HCT116 (cell line): ENCODE results near the gene COL9A2. TPM values are rescaled to one million over a fixed set of nuclear protein-coding genes. Genes with fewer than 3 reads are reported as not detected.

Experiments used
- ATAC-seq: fragments of 200-7000 bp; cut with Tn5 transposase; 2 replicates; pipeline ENCODE4 v1.9.1; 2020; ENCODE audit warnings: mild to moderate bottlenecking, moderate library complexity
- BruUV-seq: library from RNA; stranded (reverse); fragments of 400-500 nt; replicated peaks from 2 replicates; lab custom pipeline; 2021; lab: Mats Ljungman, UMichigan
- CTCF ChIA-PET: fragments of 300-600 bp; sonication (Branson Sonifier 250); formaldehyde crosslinking; loops from one replicate; lab custom pipeline; 2021; ENCODE audit warnings: antibody characterized with exemption; lab: Charles Lee
- POLR2A ChIA-PET: fragments of 300-600, 350-600 bp; sonication (Branson Sonifier 250); formaldehyde crosslinking; loops from one replicate; lab custom pipeline; 2021; ENCODE audit warnings: antibody characterized with exemption; lab: Charles Lee
- RAD21 ChIA-PET, 2 experiments: fragments of 300-600 bp; sonication (Branson Sonifier 250); formaldehyde crosslinking; loops; one replicate each; lab custom pipeline; 2023; ENCODE audit warnings: low total read pairs in 2 of 2; ENCODE audit not compliant: uncharacterized antibody in 2 of 2, unreplicated experiment in 2 of 2, low non-redundant PET in 1 of 2; lab: Charles Lee
- DNase-seq: peaks from one replicate; pipeline ENCODE4 v3.0.0-alpha.2; 2010; ENCODE audit warnings: low read depth, low spot score
- H2AFZ ChIP-seq: fragments of 200-600 bp; shearing (Covaris generic), sonication (generic); 2 replicates; pipeline ENCODE4 v1.6.1; 2017; ENCODE audit warnings: low read depth, mixed run types, mixed read lengths, antibody characterized with exemption, low read length; ENCODE audit not compliant: poor library complexity, severe bottlenecking
- H3K27ac ChIP-seq: 2 replicates; pipeline ENCODE4 v1.5.1; 2012; ENCODE audit warnings: low read depth, low read length
- H3K27me3 ChIP-seq: fragments of 200-600 bp; sonication (generic); 2 replicates; pipeline ENCODE4 v1.6.1; 2016; ENCODE audit warnings: mixed run types, low read length, mixed read lengths; ENCODE audit not compliant: insufficient read depth
- H3K36me3 ChIP-seq, 2 experiments: fragments of 200-500 bp in 1 of 2; fragments of 200-600 bp in 1 of 2; sonication (Bioruptor generic) in 1 of 2; sonication (generic) in 1 of 2; 2 replicates each; pipeline versions ENCODE4 v1.5.1 to v1.6.1; 2014 to 2016; ENCODE audit warnings: low read length in 2 of 2, inconsistent platforms in 1 of 2, mixed read lengths in 1 of 2, mixed run types in 1 of 2; ENCODE audit not compliant: insufficient read depth in 2 of 2, control insufficient read depth in 1 of 2
- H3K4me1 ChIP-seq, 2 experiments: fragments of 200-600 bp in 1 of 2; sonication (generic) in 1 of 2; 2 replicates each; pipeline versions ENCODE4 v1.5.1 to v1.6.1; 2012 to 2017; ENCODE audit warnings: low read length in 2 of 2, inconsistent platforms in 1 of 2, mild to moderate bottlenecking in 1 of 2, mixed read lengths in 1 of 2, mixed run types in 1 of 2, moderate library complexity in 1 of 2; ENCODE audit not compliant: insufficient read depth in 2 of 2, control insufficient read depth in 1 of 2
- H3K4me2 ChIP-seq: fragments of 200-600 bp; sonication (generic); 2 replicates; pipeline ENCODE4 v1.6.1; 2017; ENCODE audit warnings: mixed run types, low read length, mixed read lengths
- H3K4me3 ChIP-seq, 2 experiments: fragments of 200-600 bp in 1 of 2; sonication (generic) in 1 of 2; replicated peaks in 1 of 2; 2 replicates each; pipeline ENCODE4 v1.5.1; 2011 to 2016; ENCODE audit warnings: low read length in 2 of 2, control low read depth in 1 of 2, low read depth in 1 of 2, mild to moderate bottlenecking in 1 of 2, mixed read lengths in 1 of 2, mixed run types in 1 of 2
- H3K79me2 ChIP-seq: fragments of 200-600 bp; sonication (generic); 2 replicates; pipeline ENCODE4 v1.6.1; 2017; ENCODE audit warnings: mild to moderate bottlenecking, mixed run types, low read length, moderate library complexity, mixed read lengths; ENCODE audit not compliant: insufficient read depth
- H3K9ac ChIP-seq: fragments of 200-600 bp; sonication (generic); 2 replicates; pipeline ENCODE4 v1.6.1; 2016; ENCODE audit warnings: low read length, mixed read lengths
- H3K9me2 ChIP-seq: fragments of 200-600 bp; sonication (generic), shearing (Covaris generic); 2 replicates; pipeline ENCODE4 v1.6.1; 2017; ENCODE audit warnings: mixed run types, mild to moderate bottlenecking, moderate library complexity; ENCODE audit not compliant: insufficient read depth
- H3K9me3 ChIP-seq, 2 experiments: fragments of 200-500 bp in 1 of 2; fragments of 200-600 bp in 1 of 2; sonication (Bioruptor generic) in 1 of 2; sonication (generic) in 1 of 2; 2 replicates each; pipeline ENCODE4 v1.6.1; 2014 to 2017; ENCODE audit warnings: low read length in 2 of 2, mixed read lengths in 2 of 2, inconsistent platforms in 1 of 2, low read depth in 1 of 2, mild to moderate bottlenecking in 1 of 2, mixed run types in 1 of 2, moderate library complexity in 1 of 2; ENCODE audit not compliant: control insufficient read depth in 1 of 2, insufficient read depth in 1 of 2
- H4K20me1 ChIP-seq: fragments of 200-600 bp; sonication (generic), shearing (Covaris generic); 2 replicates; pipeline ENCODE4 v1.6.1; 2017; ENCODE audit warnings: mixed run types, mild to moderate bottlenecking, moderate library complexity; ENCODE audit not compliant: insufficient read depth
- CEBPB ChIP-seq: IDR thresholded peaks from 2 replicates; pipeline ENCODE4 v1.6.1; 2012; ENCODE audit warnings: low read depth
- EGR1 ChIP-seq: IDR thresholded peaks from 2 replicates; pipeline ENCODE4 v1.6.1; 2012; ENCODE audit warnings: low read depth
- ELF1 ChIP-seq: IDR thresholded peaks from 2 replicates; pipeline ENCODE4 v1.6.1; 2012; ENCODE audit warnings: low read depth, borderline replicate concordance
- EZH2 ChIP-seq: fragments of 200-600 bp; sonication (generic); IDR thresholded peaks from 2 replicates; pipeline ENCODE4 v1.6.1; 2017; ENCODE audit warnings: antibody characterized with exemption, mixed run types
- EZH2phosphoT487 ChIP-seq: fragments of 200-600 bp; IDR thresholded peaks from 2 replicates; pipeline ENCODE4 v1.6.1; 2018; ENCODE audit warnings: antibody characterized with exemption, borderline replicate concordance
- FOSL1 ChIP-seq: IDR thresholded peaks from 2 replicates; pipeline ENCODE4 v1.6.1; 2012; ENCODE audit warnings: low read depth
- JUND ChIP-seq: IDR thresholded peaks from 2 replicates; pipeline ENCODE4 v1.6.1; 2012
- POLR2A ChIP-seq: IDR thresholded peaks from 2 replicates; pipeline ENCODE4 v1.7.0; 2011; ENCODE audit warnings: borderline replicate concordance; ENCODE audit not compliant: insufficient read depth, insufficient read length; ENCODE audit errors: extremely low read depth
- POLR2AphosphoS5 ChIP-seq: IDR thresholded peaks from 2 replicates; pipeline ENCODE4 v1.6.1; 2011; ENCODE audit warnings: mild to moderate bottlenecking, low read depth, low read length, moderate library complexity
- SIN3A ChIP-seq: IDR thresholded peaks from 2 replicates; pipeline ENCODE4 v1.6.1; 2012; ENCODE audit warnings: low read depth
- SP1 ChIP-seq: IDR thresholded peaks from 2 replicates; pipeline ENCODE4 v1.6.1; 2012; ENCODE audit warnings: low read depth
- YY1 ChIP-seq: IDR thresholded peaks from 2 replicates; pipeline ENCODE4 v1.6.1; 2011; ENCODE audit warnings: low read length, low read depth, moderate library complexity, mild to moderate bottlenecking; ENCODE audit not compliant: insufficient replicate concordance; ENCODE audit errors: extremely low read depth
- ZFX ChIP-seq: fragments of 450-650 bp; IDR thresholded peaks from 2 replicates; pipeline ENCODE4 v1.6.1; 2017
- ZNF274 ChIP-seq: fragments of 200-500 bp; sonication (Bioruptor generic); IDR thresholded peaks from 2 replicates; pipeline ENCODE4 v1.6.1; 2014; ENCODE audit warnings: mild to moderate bottlenecking, low read depth, low read length, inconsistent platforms
- intact Hi-C: fragments of 100-400 bp; cut with micrococcal nuclease; formaldehyde crosslinking; loops from 2 replicates; pipeline ENCODE4 v1.10.0; 2022
- total RNA-seq: library from RNA; stranded (reverse); gene quantifications from one replicate; pipeline ENCODE4 v1.2.1, GENCODE V29; 2021; ENCODE audit not compliant: unreplicated experiment
- TF ChIP-seq, protein P1 (sequence below), 3 experiments: fragments of 200-600 bp in 1 of 3; sonication (generic) in 1 of 3; IDR thresholded peaks in 2 of 3; conservative IDR thresholded peaks in 1 of 3; 2 replicates each; pipeline ENCODE4 v1.5.1; 2012 to 2017; ENCODE audit warnings: low read depth in 2 of 3, low read length in 2 of 3, antibody characterized with exemption in 1 of 3, borderline replicate concordance in 1 of 3, control low read depth in 1 of 3, mild to moderate bottlenecking in 1 of 3, mixed read lengths in 1 of 3, mixed run types in 1 of 3, moderate library complexity in 1 of 3; ENCODE audit not compliant: insufficient read depth in 1 of 3
- TF ChIP-seq, protein P2 (sequence below): IDR thresholded peaks from 2 replicates; pipeline ENCODE4 v1.6.1; 2012
- TF ChIP-seq, protein P3 (sequence below): IDR thresholded peaks from 2 replicates; pipeline ENCODE4 v1.6.1; 2012
- TF ChIP-seq, protein P4 (sequence below): IDR thresholded peaks from 2 replicates; pipeline ENCODE4 v1.6.1; 2012; ENCODE audit warnings: low read depth

COL9A2 gene
- total RNA-seq, 1 experiment from 2014 or later, result 2.4 TPM

DNA sequence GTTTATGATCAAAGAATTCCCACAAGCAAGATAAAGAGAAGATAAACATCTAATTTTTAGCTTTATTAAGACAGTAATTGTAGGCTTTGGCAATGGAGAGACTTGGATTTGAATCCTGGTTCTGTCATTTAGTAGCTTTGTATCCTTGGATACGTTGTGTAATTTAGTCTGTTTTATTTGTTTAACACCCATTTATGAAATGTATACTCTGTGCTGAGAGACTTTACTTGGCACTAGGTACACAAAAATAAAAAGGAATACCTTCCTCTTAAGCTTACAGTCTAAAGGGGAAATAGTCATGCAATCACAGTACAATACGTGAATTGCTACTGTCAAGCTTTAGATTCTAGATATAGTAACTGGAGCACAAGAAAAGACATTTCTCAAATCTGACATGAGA is 35.2 kb downstream of the COL9A2 start:
- intact Hi-C loops, result no loop called here
- H3K9me2 ChIP-seq, result no peaks in the 10 kb centered on the region
- H3K27me3 ChIP-seq, result no peaks in the 10 kb centered on the region
- RAD21 ChIA-PET, result no interaction called here
- H3K4me3 ChIP-seq, result no peak overlapping the region
- 0 out of 2 replicates have a peak, but pooled peaks cover 9% of the 10 kb centered on the region for H4K20me1 ChIP-seq
- peaks cover 37% of the 10 kb centered on the region for H3K79me2 ChIP-seq
- BruUV-seq, result no TSS peak
- H3K4me2 ChIP-seq, result no peak overlapping the region
- H3K4me1 ChIP-seq, result no peaks in the 10 kb centered on the region
- no peaks in the 10 kb centered on the region for H3K9me3 ChIP-seq
- no peak for ATAC-seq
- peaks cover 20 to 22% of the 10 kb centered on the region in 2 experiments for H3K36me3 ChIP-seq
- H3K27ac ChIP-seq, result no peak overlapping the region
- CTCF ChIA-PET, result interaction anchor here (0.8 to 1.1 kb wide), 2 partner anchors 10 to 99 kb away, joined by 3 to 4 read pairs; no protein-coding TSS in a partner anchor
- POLR2A ChIA-PET, result interaction anchor here (0.6 kb wide), 1 partner anchor 10 kb away, joined by 4 read pairs; no protein-coding TSS in a partner anchor
- TF ChIP-seq CEBPB (no peak), EZH2phosphoT487 (no peak), SIN3A (no peak), FOSL1 (no peak), ZFX (no peak), JUND (no peak), EZH2 (no peak), POLR2A (no peak), EGR1 (no peak), ELF1 (no peak), POLR2AphosphoS5 (no peak), SP1 (no peak), ZNF274 (no peak), YY1 (no peak)
- TF ChIP-seq, protein P1, sequence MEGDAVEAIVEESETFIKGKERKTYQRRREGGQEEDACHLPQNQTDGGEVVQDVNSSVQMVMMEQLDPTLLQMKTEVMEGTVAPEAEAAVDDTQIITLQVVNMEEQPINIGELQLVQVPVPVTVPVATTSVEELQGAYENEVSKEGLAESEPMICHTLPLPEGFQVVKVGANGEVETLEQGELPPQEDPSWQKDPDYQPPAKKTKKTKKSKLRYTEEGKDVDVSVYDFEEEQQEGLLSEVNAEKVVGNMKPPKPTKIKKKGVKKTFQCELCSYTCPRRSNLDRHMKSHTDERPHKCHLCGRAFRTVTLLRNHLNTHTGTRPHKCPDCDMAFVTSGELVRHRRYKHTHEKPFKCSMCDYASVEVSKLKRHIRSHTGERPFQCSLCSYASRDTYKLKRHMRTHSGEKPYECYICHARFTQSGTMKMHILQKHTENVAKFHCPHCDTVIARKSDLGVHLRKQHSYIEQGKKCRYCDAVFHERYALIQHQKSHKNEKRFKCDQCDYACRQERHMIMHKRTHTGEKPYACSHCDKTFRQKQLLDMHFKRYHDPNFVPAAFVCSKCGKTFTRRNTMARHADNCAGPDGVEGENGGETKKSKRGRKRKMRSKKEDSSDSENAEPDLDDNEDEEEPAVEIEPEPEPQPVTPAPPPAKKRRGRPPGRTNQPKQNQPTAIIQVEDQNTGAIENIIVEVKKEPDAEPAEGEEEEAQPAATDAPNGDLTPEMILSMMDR (IDR thresholded peaks at IDR 0.05 in 2 of 3, conservative IDR thresholded peaks at IDR 0.05 in 1 of 3; ENCODE audit: borderline replicate concordance in 1 of 3, insufficient read depth in 1 of 3, low read depth in 2 of 3, low read length in 2 of 3), result no peak
- TF ChIP-seq, protein P2, sequence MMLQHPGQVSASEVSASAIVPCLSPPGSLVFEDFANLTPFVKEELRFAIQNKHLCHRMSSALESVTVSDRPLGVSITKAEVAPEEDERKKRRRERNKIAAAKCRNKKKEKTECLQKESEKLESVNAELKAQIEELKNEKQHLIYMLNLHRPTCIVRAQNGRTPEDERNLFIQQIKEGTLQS, result no peak
- TF ChIP-seq, protein P3, sequence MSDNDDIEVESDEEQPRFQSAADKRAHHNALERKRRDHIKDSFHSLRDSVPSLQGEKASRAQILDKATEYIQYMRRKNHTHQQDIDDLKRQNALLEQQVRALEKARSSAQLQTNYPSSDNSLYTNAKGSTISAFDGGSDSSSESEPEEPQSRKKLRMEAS, result no peak
- TF ChIP-seq, protein P4, sequence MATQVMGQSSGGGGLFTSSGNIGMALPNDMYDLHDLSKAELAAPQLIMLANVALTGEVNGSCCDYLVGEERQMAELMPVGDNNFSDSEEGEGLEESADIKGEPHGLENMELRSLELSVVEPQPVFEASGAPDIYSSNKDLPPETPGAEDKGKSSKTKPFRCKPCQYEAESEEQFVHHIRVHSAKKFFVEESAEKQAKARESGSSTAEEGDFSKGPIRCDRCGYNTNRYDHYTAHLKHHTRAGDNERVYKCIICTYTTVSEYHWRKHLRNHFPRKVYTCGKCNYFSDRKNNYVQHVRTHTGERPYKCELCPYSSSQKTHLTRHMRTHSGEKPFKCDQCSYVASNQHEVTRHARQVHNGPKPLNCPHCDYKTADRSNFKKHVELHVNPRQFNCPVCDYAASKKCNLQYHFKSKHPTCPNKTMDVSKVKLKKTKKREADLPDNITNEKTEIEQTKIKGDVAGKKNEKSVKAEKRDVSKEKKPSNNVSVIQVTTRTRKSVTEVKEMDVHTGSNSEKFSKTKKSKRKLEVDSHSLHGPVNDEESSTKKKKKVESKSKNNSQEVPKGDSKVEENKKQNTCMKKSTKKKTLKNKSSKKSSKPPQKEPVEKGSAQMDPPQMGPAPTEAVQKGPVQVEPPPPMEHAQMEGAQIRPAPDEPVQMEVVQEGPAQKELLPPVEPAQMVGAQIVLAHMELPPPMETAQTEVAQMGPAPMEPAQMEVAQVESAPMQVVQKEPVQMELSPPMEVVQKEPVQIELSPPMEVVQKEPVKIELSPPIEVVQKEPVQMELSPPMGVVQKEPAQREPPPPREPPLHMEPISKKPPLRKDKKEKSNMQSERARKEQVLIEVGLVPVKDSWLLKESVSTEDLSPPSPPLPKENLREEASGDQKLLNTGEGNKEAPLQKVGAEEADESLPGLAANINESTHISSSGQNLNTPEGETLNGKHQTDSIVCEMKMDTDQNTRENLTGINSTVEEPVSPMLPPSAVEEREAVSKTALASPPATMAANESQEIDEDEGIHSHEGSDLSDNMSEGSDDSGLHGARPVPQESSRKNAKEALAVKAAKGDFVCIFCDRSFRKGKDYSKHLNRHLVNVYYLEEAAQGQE, result no peak
- TF ChIP-seq, all 23 proteins: peak for 0
- DNase-seq, result no peak
- Histone ChIP-seq H2AFZ (no peak overlapping the region), H3K9ac (no peak overlapping the region)
